Measurements from ENCODE around the gene ZBTB1.

The ZBTB1 gene

DNA sequence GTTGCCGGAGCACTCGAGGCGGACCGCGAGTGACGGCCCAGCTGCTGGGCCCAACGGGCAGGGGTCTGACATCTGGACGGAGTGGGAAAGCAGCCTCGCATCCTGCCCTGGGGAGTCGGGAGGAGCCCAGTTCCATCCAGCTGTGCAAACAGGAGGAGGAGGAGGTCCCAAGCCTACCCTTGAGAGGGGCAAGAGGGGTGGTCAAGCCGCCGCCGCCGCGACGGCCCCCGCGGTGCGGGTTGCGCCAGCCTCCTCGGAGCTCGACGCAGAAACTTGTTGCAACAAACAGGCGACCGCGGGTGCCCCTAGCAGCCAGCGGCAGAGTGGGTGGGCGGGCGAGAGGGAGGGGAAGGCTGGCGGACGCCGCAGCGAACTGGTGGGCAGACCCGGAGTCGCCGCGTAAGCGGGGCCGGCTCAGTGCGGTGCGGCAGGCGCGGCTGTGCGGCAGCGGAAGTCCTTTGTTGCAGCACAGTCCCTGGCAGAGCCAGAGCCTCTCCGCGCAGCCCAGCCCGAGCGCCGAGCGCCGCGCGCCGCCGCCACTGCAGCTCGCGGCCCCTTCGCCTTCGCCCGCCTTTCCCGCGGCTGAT is at the start of gene ZBTB1:
Gene ZBTB1 (plus strand): TSS at position 461 of the 587 bp plus-strand sequence. CDS start 16,735 bp downstream, outside the sequence.
- peak; percentile 60 to 81 (median 71) for DNase-seq (ENCODE audit: low read depth in 4 of 4, low spot score in 1 of 4)

DNA sequence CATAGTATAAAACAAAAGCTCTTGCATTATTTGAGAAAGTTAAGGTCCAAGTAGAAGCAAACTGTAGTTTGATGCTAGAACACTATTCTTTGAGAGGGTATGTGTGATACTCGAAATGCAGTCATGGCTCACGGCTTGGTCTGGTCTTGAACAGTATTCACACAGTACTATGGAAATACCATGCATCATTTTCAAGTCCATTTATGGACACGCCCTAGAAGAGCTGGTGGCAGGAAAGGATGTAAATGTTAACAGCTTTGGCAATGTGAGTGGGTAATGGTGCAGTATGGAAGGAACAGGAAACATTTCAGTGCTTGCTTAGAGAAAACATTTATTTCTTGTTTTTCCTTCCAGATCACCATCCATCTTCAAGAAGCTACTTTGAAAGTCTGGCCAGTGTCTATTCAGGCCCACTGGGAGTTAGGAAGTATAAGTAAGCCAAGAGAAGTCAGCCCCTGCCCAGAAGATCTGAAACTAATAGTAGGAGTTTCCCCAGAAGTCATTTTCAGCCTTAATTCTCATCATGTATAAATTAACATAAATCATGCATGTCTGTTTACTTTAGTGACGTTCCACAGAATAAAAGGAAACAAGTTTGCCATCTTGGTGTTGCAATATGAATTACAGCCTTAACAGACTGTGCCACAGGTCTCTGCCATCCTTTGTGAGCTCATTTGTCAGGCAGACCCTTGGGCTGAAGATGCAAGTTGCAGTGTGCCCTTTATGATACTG is 45.0 kb upstream of the ZBTB1 start:
- DNase-seq (ENCODE audit: low read depth in 4 of 4, low spot score in 1 of 4) = no peak

DNA sequence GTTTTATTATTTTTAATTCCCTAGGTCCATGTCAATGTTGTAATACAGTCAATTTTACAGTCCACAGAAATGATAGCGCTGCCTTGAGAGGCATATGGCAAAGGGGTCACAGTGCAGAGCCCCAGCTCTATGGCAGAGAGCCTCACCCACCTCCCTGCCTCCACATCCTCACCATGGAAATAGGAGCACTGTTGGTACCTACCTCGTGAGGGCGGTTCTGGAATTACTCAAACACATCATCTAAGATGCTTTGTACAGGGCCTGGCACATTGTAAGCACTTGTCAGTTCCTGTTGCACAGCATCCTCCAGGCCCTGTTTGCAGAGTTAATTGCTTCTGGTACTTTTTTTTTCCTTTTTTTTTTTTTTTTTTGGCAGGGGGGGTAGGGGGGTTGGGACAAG is 43.3 kb upstream of the ZBTB1 start:
- no peak for DNase-seq (ENCODE audit: low read depth in 4 of 4, low spot score in 1 of 4)

DNA sequence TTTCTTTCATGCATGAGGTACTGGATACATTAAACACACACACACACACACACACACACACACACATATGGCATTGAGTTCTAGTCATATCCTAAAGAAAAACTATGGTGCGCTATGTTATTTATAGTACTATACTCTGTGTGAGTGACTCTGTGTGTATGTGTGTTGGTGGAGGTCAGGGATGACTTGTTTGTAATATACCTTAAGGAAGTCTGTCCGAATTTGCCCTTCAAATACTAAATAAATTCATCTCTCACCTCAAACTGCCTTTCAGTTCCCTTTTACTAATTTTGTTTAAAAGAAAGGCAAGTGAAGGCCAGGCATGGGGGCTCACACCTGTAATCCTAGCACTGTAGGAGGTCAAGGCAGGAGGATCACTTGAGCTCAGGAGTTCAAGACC is 41.4 kb upstream of the ZBTB1 start:
- no peak for DNase-seq (ENCODE audit: low read depth in 4 of 4, low spot score in 1 of 4)

DNA sequence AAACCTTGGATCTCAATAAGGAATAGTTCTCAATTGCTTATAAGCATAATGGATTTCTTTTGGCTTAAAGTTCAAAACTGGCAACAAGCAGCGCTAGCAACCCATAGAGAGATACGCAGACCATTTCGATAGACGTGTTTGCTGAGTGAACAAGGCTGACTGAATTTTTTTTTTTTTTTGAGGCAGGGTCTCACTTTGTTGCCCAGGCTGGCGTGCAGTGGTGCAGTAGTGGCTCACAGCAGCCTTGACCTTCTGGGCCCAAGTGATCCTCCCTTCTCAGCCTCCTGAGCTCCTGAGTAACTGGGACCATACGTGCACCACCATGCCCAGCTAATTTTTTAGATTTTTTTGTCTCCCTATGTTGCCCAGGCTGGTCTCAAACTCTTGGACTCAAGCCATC is 40.7 kb upstream of the ZBTB1 start:
- DNase-seq (ENCODE audit: low read depth in 4 of 4, low spot score in 1 of 4) = no peak

GRCh38 chr14:64464651-64465050 is 39.9 kb upstream of the ZBTB1 start:
- DNase-seq (ENCODE audit: low read depth in 4 of 4, low spot score in 1 of 4) = no peak

GRCh38 chr14:64465191-64465822 is 39.3 kb upstream of the ZBTB1 start, which contains the start of gene AKAP5:
TSS of gene AKAP5 (plus strand) at chr14:64465499. CDS start at chr14:64468395, 2,896 bp downstream.
- peak; percentile 16 to 58 (median 36) for DNase-seq (ENCODE audit: low read depth in 4 of 4, low spot score in 1 of 4)

- no peak for DNase-seq (ENCODE audit: low read depth in 4 of 4, low spot score in 1 of 4)
Observed at GRCh38 chr14:64465831-64466554, 38.6 kb upstream of the ZBTB1 start.

DNA sequence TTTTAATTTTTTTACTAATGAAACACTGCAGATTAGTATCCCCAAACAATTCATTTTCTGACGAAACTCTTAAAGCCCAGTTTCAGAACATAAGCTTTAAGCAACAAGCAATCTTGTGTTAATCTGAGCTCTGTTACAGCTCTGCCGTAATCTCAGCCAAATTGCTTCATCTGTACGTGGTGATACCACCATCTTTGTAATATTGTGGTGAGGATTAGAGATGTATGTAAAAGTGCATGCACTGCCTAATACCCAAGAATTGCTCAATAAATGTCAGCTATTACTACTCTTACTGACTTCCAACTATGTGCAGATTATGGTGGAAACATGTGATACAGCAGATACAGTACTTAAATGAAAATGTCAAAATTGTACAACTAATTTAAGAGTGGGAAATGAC is 37.5 kb upstream of the ZBTB1 start:
- DNase-seq (ENCODE audit: low read depth in 4 of 4, low spot score in 1 of 4) = no peak

GRCh38 chr14:64467566-64467965 is 37.0 kb upstream of the ZBTB1 start:
- no peak for DNase-seq (ENCODE audit: low read depth in 4 of 4, low spot score in 1 of 4)

DNA sequence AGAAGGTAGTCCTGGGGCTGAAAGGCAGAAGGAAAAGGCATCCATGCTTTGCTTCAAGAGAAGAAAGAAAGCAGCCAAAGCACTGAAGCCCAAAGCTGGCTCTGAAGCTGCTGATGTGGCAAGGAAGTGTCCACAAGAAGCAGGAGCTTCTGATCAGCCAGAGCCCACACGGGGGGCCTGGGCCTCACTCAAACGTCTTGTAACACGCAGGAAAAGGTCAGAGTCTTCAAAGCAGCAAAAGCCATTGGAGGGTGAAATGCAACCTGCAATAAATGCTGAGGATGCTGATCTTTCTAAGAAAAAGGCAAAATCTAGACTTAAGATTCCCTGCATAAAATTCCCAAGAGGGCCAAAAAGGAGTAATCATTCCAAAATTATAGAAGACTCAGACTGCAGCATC is 36.1 kb upstream of the ZBTB1 start:
- no peak for DNase-seq (ENCODE audit: low read depth in 4 of 4, low spot score in 1 of 4)

GRCh38 chr14:64474041-64474440 is 30.5 kb upstream of the ZBTB1 start:
- no peak for DNase-seq (ENCODE audit: low read depth in 4 of 4, low spot score in 1 of 4)

GRCh38 chr14:64474698-64475097 is 29.9 kb upstream of the ZBTB1 start:
- DNase-seq (ENCODE audit: low read depth in 4 of 4, low spot score in 1 of 4) = no peak

DNA sequence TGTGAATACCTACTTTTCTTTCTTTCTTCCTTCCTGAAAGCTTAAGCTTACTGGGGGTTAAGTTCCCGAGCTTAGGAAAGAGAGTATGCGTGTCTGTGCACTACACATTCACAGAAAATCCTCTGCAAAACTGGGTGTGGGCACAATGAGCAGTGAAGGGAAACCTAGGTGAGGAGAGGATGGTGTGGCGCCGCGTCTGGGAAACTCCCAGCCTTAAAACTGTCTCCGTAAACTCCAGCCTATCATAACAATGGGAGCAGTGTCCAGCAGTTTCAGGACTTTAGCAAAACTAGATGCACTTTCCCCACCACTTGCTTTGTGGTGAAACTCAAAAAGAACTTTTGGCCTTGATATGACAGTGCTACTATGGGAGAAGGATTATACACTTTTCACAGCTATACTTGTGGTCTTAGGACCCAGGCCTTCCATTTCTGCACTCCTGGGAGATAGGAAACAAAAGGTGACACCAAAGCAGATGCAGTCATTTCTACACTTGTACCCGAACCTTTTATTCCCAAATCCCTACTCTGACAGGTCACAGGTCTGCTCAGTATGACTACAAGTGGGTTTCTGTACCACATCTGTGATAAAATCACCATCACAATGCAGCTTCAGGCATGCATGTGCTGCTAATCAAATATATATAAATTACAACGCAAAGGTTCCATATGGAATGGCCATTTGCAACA is 28.8 kb upstream of the ZBTB1 start:
- no peak for DNase-seq (ENCODE audit: low read depth in 4 of 4, low spot score in 1 of 4)

- no peak for DNase-seq (ENCODE audit: low read depth in 4 of 4, low spot score in 1 of 4)
Observed at GRCh38 chr14:64476438-64476837, 28.1 kb upstream of the ZBTB1 start.

GRCh38 chr14:64478634-64479250 is 25.8 kb upstream of the ZBTB1 start:
- DNase-seq (ENCODE audit: low read depth in 4 of 4, low spot score in 1 of 4) = no peak

- DNase-seq (ENCODE audit: low read depth in 4 of 4, low spot score in 1 of 4) = no peak
Observed at GRCh38 chr14:64488590-64489099, 15.9 kb upstream of the ZBTB1 start.

DNA sequence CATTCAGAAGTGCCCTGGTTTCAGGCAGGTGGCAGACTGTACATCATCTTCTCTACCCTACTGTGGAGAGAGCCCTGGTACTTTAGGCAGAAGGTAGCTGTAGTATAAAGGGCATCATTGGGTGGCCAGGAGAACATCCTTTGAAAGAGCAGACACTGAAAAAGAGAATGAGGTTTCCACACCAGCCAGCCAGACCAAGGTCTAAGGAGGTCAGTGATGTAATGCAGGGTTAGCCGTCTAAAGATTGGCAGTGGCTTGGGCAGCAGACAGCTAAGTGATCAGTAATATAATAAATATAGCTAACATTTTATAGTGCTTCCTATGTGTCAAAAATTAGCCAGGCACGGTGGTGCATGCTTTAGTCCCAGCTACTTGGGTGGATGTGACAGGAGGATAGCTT is 12.9 kb upstream of the ZBTB1 start:
- no peak for DNase-seq (ENCODE audit: low read depth in 4 of 4, low spot score in 1 of 4)

- DNase-seq (ENCODE audit: low read depth in 4 of 4, low spot score in 1 of 4) = no peak
Observed at GRCh38 chr14:64493455-64493854, 11.1 kb upstream of the ZBTB1 start.

DNA sequence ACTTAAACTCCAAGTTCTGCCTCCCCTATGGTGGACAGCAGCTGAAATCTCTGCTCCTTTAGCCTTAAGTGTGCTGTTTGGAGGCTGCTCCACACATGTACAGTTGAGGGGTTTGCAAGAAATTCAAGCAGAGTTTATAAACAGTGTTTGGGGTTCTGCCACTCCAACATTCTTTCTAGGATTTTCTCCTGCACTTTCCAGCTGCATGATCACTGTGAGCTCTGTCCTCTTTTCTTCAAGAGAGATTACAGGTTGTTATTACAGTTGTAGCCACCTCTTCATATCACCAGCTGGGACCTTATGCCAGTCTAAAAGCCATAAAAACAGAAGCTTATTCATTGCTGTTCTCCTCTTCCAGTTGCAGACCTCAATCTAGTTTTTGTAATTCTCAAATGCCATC is 9.3 kb upstream of the ZBTB1 start:
- no peak for DNase-seq (ENCODE audit: low read depth in 4 of 4, low spot score in 1 of 4)
